Hindlimb muscle (tissue), 1 donor: ENCODE measurements around the gene WDFY3. TPM values are rescaled to one million over a fixed set of nuclear protein-coding genes. Genes with fewer than 3 reads are reported as not detected.

Experiments
- DNase-seq: peaks from one replicate; pipeline ENCODE4 v3.0.0-alpha.2; 2013
- polyA plus RNA-seq: library from polyadenylated mRNA; unstranded; fragments of 120-200 nt; gene quantifications from one replicate; pipeline ENCODE4 v1.2.1, GENCODE V29; 2013; ENCODE audit not compliant: insufficient read length

The WDFY3 gene
- polyA plus RNA-seq, 1 donor = 25.5 TPM

- DNase-seq = no peak
These were observed 57.6 kb downstream of the WDFY3 start for GRCh38 chr4:84908876-84909275.

DNA sequence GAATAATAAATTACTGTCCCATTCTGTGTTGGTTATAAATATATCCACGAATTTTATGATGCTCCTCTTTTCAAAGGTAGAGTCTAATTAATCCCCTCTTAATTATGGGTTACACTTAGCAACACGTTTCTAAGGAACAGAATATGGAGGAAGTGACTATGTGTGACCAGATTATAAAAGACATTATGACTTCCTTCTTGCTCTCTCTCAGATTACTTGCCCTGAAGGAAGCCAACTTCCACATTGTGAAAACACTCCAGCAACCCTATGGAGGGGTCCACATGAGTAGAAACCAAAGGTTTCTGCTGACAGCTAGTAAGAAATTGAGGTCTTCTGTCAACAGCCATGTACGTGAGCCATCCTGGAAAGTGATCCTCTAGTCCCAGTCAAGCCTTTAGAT, 59.3 kb downstream of the WDFY3 start:
- no peak for DNase-seq

DNA sequence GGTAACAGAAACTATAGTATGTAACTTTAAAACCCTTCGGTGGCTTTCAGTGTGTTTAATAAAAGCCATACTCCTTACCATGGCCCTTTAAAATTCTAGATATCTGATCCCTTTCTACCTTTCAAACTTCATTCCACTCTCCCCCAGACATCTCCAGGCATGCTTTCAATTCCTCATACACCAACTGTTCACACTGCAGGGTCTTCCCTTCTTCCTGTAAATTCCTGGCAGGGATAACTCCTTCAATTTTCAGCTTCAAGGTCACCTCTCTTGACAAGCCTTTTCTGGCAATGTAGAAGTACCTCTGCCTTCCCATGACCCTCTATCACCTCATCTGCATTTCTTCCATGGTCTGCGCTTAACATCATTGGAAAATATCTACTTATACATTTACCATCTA, 60.8 kb downstream of the WDFY3 start:
- no peak for DNase-seq

DNA sequence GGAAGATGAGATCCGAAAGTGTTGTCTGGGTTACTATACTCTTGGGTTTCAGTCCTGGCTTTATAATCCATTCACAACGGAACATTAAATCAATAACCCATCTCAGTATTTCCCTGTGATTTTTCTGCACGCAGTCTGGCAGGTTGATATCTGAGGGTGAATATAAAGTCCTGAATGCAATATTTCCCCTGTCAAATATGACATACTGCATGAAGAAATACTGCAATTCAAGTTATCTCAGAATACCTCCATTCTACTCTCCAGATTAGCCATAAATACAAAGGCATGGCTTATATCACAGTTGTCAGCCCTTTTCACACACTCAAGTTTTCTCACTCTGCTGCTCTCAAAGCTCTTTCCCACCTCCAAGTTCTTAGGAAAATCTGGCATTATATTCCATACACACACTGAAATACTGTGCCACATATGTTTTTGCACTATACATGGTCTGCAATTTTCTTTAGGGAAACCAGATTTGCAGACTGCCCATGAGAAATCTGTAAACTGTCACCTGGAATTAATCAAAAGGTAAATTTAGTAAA, 64.7 kb downstream of the WDFY3 start:
- no peak for DNase-seq

- no peak for DNase-seq
These were observed 65.3 kb downstream of the WDFY3 start for GRCh38 chr4:84901173-84901572.

DNA sequence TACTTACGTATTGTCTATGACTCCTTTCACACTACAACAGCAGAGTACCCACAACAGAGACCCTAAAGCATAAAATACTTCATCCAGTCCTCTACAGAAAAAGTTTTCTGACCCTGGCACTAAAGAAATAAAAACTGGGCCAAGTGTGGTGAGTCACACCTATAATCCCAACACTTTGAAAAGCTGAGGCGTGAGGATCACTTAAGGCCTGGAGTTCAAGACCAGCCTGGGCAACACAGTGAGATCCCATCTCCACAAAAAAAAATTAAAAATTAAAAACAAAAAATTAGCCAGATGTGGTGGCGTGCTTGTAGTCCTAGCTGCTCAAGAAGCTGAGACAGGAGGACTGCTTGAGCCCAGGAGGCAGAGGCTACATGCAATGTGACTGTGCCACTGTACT, 66.9 kb downstream of the WDFY3 start:
- no peak for DNase-seq

GRCh38 chr4:84897516-84897915, 69.0 kb downstream of the WDFY3 start:
- DNase-seq = no peak

- DNase-seq = no peak
These were observed 71.2 kb downstream of the WDFY3 start for GRCh38 chr4:84895283-84895682.

DNA sequence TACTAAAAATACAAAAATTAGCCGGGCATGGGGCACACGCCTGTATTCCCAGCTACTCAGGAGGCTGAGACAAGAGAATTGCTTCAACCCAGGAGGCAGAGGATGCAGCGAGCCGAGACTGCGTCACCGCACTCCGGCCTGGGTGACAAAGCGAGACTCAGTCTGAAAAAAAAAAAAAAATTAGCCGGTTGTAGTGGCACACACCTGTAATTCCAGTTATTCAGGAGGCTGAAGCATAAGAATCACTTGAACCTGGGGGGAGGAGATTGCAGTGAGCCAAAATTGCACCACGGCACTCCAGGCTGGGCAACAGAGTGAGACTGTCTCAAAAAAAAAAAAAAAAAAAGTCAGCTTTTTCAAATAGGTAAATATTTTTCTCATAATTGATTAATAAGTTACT, 71.9 kb downstream of the WDFY3 start:
- DNase-seq = no peak

DNA sequence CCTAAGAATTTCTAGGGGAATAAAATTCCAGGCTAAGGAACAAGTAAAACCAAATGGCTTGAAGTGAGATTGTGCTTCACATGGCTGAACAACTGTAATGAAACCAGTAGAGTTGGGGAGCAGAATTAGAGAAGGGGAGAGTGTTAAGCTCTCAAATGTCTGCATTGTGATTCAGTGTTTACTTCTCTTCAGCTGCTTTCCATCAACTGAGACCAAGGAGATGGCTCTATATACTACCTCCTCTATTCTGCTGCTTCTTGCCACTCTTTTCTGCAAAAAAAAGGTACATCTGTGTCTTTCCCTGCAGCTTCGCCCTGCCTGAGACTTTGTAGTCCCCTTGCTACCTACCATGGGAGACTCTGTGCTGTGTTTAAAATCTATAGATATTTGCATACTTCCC, 73.5 kb downstream of the WDFY3 start:
- no peak for DNase-seq

DNA sequence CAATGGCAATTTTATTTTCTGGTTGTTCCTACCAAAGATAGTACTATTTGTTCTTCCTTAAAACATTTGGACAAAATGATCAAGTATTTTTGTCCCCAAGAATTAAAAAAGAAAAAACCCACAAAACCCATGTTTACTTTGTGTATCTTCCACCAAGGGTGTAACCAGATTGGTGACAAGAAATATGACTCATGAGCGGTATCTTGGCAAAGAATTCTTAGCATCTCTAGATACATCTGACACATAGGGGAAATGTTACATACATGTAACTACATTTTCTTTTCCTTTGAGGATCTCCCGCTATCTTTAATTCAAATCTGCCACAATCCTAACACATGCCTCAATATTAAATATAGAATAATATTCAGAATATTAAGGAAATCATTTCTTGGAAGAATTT, 78.7 kb downstream of the WDFY3 start:
- DNase-seq = no peak

DNA sequence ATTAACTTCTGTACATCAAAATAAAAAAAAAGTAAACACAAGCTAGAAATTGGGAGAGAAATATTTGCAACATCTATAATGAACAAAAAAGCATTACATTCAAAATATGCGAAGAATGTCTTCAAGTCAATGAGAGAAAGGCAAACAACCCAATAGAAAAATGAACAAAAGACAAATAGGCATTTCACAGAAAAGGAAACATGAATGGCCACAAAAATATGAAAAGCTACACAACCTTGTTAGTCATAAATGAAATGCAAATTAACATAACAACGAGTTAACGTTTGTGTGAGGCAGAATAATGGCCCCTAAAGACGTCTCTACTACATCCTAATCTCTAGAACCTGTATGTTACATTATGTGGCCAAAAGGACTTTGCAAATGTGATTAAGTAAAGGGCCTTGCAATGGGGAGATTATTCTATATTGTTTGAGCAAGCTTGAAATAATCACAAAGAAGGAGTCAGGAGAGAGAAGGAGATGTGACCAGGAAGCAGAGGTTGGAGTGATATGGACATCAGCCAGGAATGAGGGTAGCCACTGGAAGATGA, 86.8 kb downstream of the WDFY3 start:
- DNase-seq = no peak

- no peak for DNase-seq
These were observed 87.9 kb downstream of the WDFY3 start for GRCh38 chr4:84878546-84878945.

DNA sequence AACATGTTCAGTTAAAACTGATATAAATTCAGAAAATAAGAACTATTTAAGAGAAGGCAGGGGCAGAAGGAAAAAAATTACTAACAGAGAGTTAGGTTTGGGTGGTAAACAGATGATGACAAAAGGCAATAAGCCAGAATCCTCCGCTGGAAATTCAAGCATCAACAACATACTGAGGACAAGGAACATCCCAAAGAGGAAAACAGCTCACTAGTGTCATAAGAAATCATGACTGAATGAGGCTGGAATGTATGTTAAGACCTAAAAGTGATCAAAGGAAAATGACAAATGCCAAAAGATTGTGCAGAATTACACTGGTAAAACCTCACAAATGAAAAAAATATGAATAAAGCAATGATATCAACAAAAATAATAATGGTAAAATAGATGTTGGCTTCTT, 88.4 kb downstream of the WDFY3 start:
- DNase-seq = no peak

- no peak for DNase-seq
These were observed 89.2 kb downstream of the WDFY3 start for GRCh38 chr4:84877051-84877833.

DNA sequence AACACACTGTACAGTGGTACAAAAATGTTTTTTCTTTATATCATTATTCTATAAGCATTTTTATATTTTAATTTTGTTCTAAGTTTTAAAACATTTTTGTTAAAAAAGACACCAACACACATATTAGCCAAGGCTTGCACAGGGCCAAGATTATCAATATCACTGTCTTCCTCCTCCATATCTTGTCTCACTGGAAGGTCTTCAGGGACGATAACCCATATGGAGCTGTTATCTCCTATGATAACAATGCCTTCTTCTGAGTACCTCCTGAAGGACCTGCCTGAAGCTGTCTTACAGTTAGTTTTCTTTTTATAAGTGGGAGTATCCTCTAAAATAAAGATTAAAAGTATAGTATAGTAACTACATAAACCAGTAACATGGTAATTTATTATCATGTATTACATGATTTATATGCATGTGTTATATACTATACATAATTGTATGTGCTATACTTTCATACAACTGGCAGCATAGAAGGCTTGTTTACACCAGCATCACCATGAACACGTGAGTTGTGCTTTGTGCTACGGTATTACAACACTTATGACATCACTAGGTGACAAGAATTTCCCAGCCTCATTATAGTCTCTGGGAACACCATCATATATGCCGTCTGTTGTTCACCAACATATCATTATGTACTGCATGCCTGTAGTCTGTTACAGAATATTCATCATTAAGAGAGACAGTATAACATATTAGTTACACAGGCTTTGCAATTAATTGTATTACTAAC, 90.7 kb downstream of the WDFY3 start:
- DNase-seq = no peak

GRCh38 chr4:84874619-84875018, 91.9 kb downstream of the WDFY3 start:
- no peak for DNase-seq

DNA sequence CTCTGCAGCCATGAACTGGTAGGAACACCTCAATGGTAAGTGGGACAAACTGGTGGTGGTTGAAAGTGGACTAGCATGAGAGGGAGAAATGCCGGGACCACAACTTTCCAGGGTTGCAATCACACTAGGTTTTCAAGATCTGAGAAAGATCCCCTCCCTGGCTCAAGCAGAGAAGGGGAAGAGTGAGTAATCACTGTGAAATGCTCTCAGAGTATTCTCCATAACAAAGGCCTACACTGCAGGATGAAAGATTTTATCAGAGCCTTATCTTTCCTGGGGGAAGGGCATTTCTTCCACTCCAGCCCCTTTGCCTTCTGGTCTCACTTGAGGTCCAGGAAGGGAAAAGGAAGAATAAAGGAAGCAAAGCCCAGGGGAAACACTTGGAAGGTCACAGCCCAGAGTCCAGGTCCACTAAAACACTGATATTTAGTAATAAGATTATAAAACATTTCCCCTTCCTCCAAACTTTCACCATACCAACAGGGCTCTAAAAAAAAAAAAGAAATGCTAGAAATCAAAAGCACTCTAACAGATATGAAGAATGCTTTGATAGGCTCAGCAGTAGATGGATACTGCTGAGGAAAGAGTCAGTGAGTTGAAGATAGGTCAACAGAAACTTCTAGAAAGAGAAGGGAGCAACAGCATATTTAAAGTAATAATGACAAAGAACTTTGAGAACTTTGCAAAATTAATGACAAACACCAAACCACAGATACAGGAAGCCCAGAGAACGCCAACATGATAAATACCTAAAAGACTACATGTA, 95.9 kb downstream of the WDFY3 start:
- no peak for DNase-seq

DNA sequence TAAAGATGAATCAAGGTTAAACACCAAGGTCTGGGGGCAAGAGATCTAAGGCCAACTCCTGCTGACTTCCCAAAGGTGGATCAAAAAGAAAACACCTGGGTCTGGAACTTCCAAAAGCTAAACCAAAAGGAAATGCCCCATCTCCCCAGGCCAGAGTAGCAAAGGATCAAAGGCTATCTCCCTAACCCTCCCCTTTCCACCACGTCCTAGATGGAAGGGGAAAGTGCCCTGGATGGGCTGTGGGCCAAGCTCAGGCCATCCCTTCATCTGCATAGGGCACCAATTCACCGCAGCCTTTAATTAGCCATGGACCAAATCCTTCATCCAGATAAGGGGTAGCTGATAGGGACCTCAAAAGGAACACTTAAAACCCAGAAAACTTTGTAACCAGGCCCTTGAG, 100.2 kb downstream of the WDFY3 start:
- no peak for DNase-seq

GRCh38 chr4:84865600-84865999, 100.9 kb downstream of the WDFY3 start:
- no peak for DNase-seq

- DNase-seq = no peak
These were observed 104.4 kb downstream of the WDFY3 start for GRCh38 chr4:84862064-84862463.

- DNase-seq = no peak
These were observed 109.2 kb downstream of the WDFY3 start for GRCh38 chr4:84857296-84857695.
